ENCODE results near the gene SUPT6H. TPM values are rescaled to one million over a fixed set of nuclear protein-coding genes. Genes with fewer than 3 reads are reported as not detected.

Gene SUPT6H
- total and polyA plus RNA-seq, 9 of the 15 experiments (the other 6 are each of a cell fraction or from before 2014, with no cell fraction given) = 1.7 to 77.7 (median 49.2) TPM

- TF ChIP-seq ETV5 (CRISPR knock-in tag; IDR thresholded peaks at IDR 0.05; ENCODE audit: low read depth) = no peak
- TF ChIP-seq, protein P1, sequence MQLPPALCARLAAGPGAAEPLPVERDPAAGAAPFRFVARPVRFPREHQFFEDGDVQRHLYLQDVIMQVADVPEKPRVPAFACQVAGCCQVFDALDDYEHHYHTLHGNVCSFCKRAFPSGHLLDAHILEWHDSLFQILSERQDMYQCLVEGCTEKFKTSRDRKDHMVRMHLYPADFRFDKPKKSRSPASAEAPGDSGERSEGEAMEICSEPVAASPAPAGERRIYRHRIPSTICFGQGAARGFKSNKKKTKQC (CRISPR knock-in tag; IDR thresholded peaks at IDR 0.05) = no peak
- TF ChIP-seq KDM5B (IDR thresholded peaks at IDR 0.05; ENCODE audit: insufficient replicate concordance, low read depth, low read length) = no peak
- TF ChIP-seq ARNT (IDR thresholded peaks at IDR 0.05) = no peak
- TF ChIP-seq ZBTB9 (CRISPR knock-in tag; IDR thresholded peaks at IDR 0.05) = peak; percentile 50
- peak; percentile 54 for TF ChIP-seq NEUROD1 (IDR thresholded peaks at IDR 0.05; ENCODE audit: borderline replicate concordance, low read depth, low read length, partially characterized antibody)
- TF ChIP-seq HCFC1 (IDR thresholded peaks at IDR 0.05; ENCODE audit: low read depth, low read length) = peak; percentile 58; the same call in 1 of the 2 replicates
- no peak for TF ChIP-seq HNRNPK (IDR thresholded peaks at IDR 0.05; ENCODE audit: low read depth, low read length, poor library complexity, severe bottlenecking)
- TF ChIP-seq TEAD1 (CRISPR knock-in tag; IDR thresholded peaks at IDR 0.05) = peak in 1 of 2 experiments; percentile 80; a peak in 2 of 4 replicates
- TF ChIP-seq ILF3 (IDR thresholded peaks at IDR 0.05; ENCODE audit: borderline replicate concordance) = 0 out of 2 replicates have a peak, but pooled peaks have one; percentile 66
- TF ChIP-seq ZBTB1 (CRISPR knock-in tag; IDR thresholded peaks at IDR 0.05; ENCODE audit: borderline replicate concordance, low read depth) = no peak
- TF ChIP-seq GATAD2A (IDR thresholded peaks at IDR 0.05) = 0 out of 2 replicates have a peak, but pooled peaks have one; percentile 59
- peak; percentile 70 for TF ChIP-seq HMGN3 (IDR thresholded peaks at IDR 0.05; ENCODE audit: borderline replicate concordance, extremely low read depth, insufficient read length, low read depth, low read length)
- peak; percentile 89 for TF ChIP-seq GATA2 (CRISPR knock-in tag; IDR thresholded peaks at IDR 0.05)
- TF ChIP-seq, protein P2, sequence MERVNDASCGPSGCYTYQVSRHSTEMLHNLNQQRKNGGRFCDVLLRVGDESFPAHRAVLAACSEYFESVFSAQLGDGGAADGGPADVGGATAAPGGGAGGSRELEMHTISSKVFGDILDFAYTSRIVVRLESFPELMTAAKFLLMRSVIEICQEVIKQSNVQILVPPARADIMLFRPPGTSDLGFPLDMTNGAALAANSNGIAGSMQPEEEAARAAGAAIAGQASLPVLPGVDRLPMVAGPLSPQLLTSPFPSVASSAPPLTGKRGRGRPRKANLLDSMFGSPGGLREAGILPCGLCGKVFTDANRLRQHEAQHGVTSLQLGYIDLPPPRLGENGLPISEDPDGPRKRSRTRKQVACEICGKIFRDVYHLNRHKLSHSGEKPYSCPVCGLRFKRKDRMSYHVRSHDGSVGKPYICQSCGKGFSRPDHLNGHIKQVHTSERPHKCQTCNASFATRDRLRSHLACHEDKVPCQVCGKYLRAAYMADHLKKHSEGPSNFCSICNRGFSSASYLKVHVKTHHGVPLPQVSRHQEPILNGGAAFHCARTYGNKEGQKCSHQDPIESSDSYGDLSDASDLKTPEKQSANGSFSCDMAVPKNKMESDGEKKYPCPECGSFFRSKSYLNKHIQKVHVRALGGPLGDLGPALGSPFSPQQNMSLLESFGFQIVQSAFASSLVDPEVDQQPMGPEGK (CRISPR knock-in tag; IDR thresholded peaks at IDR 0.05; ENCODE audit: borderline replicate concordance) = no peak; the same call in 1 of the 2 replicates
- TF ChIP-seq BMI1 (IDR thresholded peaks at IDR 0.05; ENCODE audit: low read length) = no peak
- TF ChIP-seq STAG1 (CRISPR knock-in tag; IDR thresholded peaks at IDR 0.05; ENCODE audit: borderline replicate concordance) = no peak
- no peak for TF ChIP-seq ZNF23 (CRISPR knock-in tag; IDR thresholded peaks at IDR 0.05)
- TF ChIP-seq SIN3B (IDR thresholded peaks at IDR 0.05; ENCODE audit: low read depth) = peak; percentile 63
- TF ChIP-seq TOE1 (IDR thresholded peaks at IDR 0.05; ENCODE audit: borderline replicate concordance) = peak; percentile 83
- no peak for TF ChIP-seq TOE1 (CRISPR knock-in tag; IDR thresholded peaks at IDR 0.05; ENCODE audit: borderline replicate concordance, low read depth)
- no peak for TF ChIP-seq E2F4 (CRISPR knock-in tag; IDR thresholded peaks at IDR 0.05; ENCODE audit: low read depth)
Observed at GRCh38 chr17:28743243-28744103, 81.5 kb downstream of the SUPT6H start, which contains the start of gene TRAF4 (continued).

Measured in K562 (cell line).